PC-9 (cell line): ENCODE results near the gene CCL4L2. TPM values are rescaled to one million over a fixed set of nuclear protein-coding genes. Genes with fewer than 3 reads are reported as not detected.
"Not testable (repeated sequence)": the region's sequence is repeated elsewhere in the genome, so short reads cannot be mapped to it uniquely, and the experiment has no call there.

ENCODE experiments used
- BruUV-seq: library from RNA; stranded (reverse); fragments of 400-500 nt; replicated peaks from 2 replicates; lab custom pipeline; 2021; lab: Mats Ljungman, UMichigan
- CTCF ChIA-PET: fragments of 300-600 bp; sonication (Branson Sonifier 250); formaldehyde crosslinking; loops from one replicate; lab custom pipeline; 2022; ENCODE audit warnings: antibody characterized with exemption; lab: Charles Lee
- POLR2A ChIA-PET: fragments of 300-600 bp; sonication (Branson Sonifier 250); formaldehyde crosslinking; loops from one replicate; lab custom pipeline; 2022; ENCODE audit warnings: antibody characterized with exemption; ENCODE audit not compliant: unreplicated experiment; lab: Charles Lee
- DNase-seq, 2 experiments: peaks; one replicate each; pipeline versions ENCODE4 v3.0.0 to v3.0.0-alpha.2; 2015 to 2022; ENCODE audit warnings: mixed read lengths in 1 of 2
- H2AFZ ChIP-seq: fragments of 200-600 bp; sonication (generic); 2 replicates; pipeline ENCODE4 v1.8.1; 2017; ENCODE audit warnings: antibody characterized with exemption
- H3F3A ChIP-seq: fragments of 200-600 bp; sonication (generic); 2 replicates; pipeline ENCODE4 v1.8.1; 2017; ENCODE audit warnings: antibody characterized with exemption, mild to moderate bottlenecking, low read depth; ENCODE audit not compliant: insufficient read depth
- H3K27ac ChIP-seq: fragments of 200-600 bp; sonication (generic); 2 replicates; pipeline ENCODE4 v1.6.1; 2016; ENCODE audit warnings: mixed run types
- H3K27me3 ChIP-seq: fragments of 200-600 bp; sonication (generic); 2 replicates; pipeline ENCODE4 v1.6.1; 2016; ENCODE audit warnings: low read depth, mixed run types; ENCODE audit not compliant: insufficient read depth
- H3K36me3 ChIP-seq: fragments of 200-600 bp; sonication (generic); 2 replicates; pipeline ENCODE4 v1.6.1; 2016; ENCODE audit warnings: low read depth, mixed run types
- H3K4me1 ChIP-seq: fragments of 200-600 bp; sonication (generic); replicated peaks from 2 replicates; pipeline ENCODE4 v1.6.1; 2016; ENCODE audit warnings: mixed run types; ENCODE audit not compliant: insufficient read depth
- H3K4me2 ChIP-seq: fragments of 200-600 bp; sonication (generic); 2 replicates; pipeline ENCODE4 v1.6.1; 2017; ENCODE audit warnings: mixed run types
- H3K4me3 ChIP-seq: fragments of 200-600 bp; sonication (generic); 2 replicates; pipeline ENCODE4 v1.6.1; 2016; ENCODE audit warnings: mixed run types
- H3K79me2 ChIP-seq: fragments of 200-600 bp; sonication (generic); 2 replicates; pipeline ENCODE4 v1.6.1; 2017; ENCODE audit warnings: low read depth, mixed run types
- H3K9me2 ChIP-seq: fragments of 200-600 bp; sonication (generic); 2 replicates; pipeline ENCODE4 v1.8.1; 2017; ENCODE audit warnings: mild to moderate bottlenecking; ENCODE audit not compliant: insufficient read depth
- H3K9me3 ChIP-seq: fragments of 200-600 bp; sonication (generic); 2 replicates; pipeline ENCODE4 v1.8.1; 2016; ENCODE audit warnings: low read depth; ENCODE audit not compliant: insufficient read depth
- H4K20me1 ChIP-seq: fragments of 200-600 bp; sonication (generic); 2 replicates; pipeline ENCODE4 v1.8.1; 2017; ENCODE audit not compliant: insufficient read depth
- EZH2 ChIP-seq: fragments of 200-600 bp; sonication (generic); IDR thresholded peaks from 2 replicates; pipeline ENCODE4 v1.8.0; 2017; ENCODE audit warnings: antibody characterized with exemption, low read depth
- intact Hi-C: fragments of 100-400 bp; cut with micrococcal nuclease; formaldehyde crosslinking; loops from one replicate; pipeline ENCODE4 v1.10.0; 2022; ENCODE audit not compliant: unreplicated experiment
- total RNA-seq: library from RNA; stranded (reverse); gene quantifications from 2 replicates; pipeline ENCODE4 v1.2.3, GENCODE V29; 2021
- TF ChIP-seq, protein P1 (sequence below): fragments of 200-600 bp; sonication (generic); conservative IDR thresholded peaks from 2 replicates; pipeline ENCODE4 v1.6.1; 2017; ENCODE audit warnings: mixed run types, antibody characterized with exemption, mild to moderate bottlenecking, moderate library complexity

CCL4L2 gene
- total RNA-seq, 1 experiment from 2014 or later = not detected

DNA sequence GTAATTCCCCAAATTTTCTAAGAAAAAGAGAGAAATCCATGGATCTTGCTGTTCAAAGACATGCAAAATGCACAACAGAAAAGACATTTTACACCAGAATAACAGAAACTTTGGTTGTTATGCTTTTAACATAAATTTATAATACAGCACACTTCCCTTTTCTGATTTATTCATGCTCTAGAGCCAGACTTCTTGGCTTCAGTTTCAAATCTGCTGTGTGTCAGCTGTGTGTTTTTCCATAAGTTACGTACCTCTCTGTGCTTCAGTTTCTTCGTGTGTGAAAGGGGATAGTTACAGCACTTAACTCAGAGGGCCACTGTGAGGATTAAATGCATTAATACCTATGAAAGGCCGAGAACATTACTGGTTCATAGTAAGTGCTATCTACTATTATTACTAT lies 7.5 kb upstream of the CCL4L2 start:
- no peaks in the 10 kb centered on the region for H3F3A ChIP-seq
- CTCF ChIA-PET = no interaction called here
- no peak overlapping the region for H3K4me2 ChIP-seq
- POLR2A ChIA-PET = no interaction called here
- no peak for DNase-seq
- H3K36me3 ChIP-seq = no peaks in the 10 kb centered on the region
- no peak overlapping the region for H2AFZ ChIP-seq
- H3K4me3 ChIP-seq = no peak overlapping the region
- intact Hi-C loops = no loop called here
- no peak for TF ChIP-seq EZH2
- TF ChIP-seq, protein P1, sequence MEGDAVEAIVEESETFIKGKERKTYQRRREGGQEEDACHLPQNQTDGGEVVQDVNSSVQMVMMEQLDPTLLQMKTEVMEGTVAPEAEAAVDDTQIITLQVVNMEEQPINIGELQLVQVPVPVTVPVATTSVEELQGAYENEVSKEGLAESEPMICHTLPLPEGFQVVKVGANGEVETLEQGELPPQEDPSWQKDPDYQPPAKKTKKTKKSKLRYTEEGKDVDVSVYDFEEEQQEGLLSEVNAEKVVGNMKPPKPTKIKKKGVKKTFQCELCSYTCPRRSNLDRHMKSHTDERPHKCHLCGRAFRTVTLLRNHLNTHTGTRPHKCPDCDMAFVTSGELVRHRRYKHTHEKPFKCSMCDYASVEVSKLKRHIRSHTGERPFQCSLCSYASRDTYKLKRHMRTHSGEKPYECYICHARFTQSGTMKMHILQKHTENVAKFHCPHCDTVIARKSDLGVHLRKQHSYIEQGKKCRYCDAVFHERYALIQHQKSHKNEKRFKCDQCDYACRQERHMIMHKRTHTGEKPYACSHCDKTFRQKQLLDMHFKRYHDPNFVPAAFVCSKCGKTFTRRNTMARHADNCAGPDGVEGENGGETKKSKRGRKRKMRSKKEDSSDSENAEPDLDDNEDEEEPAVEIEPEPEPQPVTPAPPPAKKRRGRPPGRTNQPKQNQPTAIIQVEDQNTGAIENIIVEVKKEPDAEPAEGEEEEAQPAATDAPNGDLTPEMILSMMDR = no peak
- no peaks in the 10 kb centered on the region for H3K9me2 ChIP-seq
- BruUV-seq = no TSS peak
- H4K20me1 ChIP-seq = no peaks in the 10 kb centered on the region
- H3K79me2 ChIP-seq = no peaks in the 10 kb centered on the region
- H3K4me1 ChIP-seq = no peaks in the 10 kb centered on the region
- peaks cover 72% of the 10 kb centered on the region for H3K27me3 ChIP-seq
- no peak overlapping the region for H3K27ac ChIP-seq
- H3K9me3 ChIP-seq = no peaks in the 10 kb centered on the region

DNA sequence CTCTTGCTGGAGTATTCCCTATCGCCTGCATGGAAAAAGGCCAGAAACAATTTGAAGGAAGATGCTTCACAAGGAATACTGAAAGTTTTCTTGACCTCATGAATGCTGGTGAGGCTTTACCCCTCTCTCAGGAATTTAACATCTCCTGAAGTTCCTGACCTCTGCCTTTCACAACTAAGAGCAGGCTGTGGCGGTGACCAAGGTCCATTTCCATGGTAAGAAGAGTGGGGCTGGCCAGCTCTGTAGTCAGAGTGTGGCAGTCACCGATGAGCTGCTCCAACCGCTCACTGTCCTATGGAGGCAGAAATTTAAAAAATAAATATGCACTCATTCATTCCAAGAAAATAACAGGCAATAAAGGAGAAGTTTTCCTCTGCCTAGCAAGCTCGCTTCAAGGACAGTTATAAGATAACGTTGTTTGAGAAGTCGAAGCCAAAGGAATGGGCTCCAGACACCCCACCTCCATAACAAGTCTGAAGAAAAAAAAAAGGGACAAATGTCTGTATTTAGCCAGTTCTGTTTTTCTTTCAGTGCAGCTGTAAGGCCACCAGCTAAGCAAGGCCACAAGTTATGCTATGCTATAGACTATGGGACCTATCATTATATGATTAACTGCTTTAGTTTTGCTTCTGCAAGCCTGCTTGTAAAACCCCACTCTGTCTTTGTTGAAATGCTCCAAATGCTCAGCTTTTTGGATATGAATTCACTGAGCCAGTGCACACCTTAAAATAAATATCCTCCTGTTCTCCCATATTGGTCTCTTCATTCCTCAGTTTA lies 6.0 kb upstream of the CCL4L2 start:
- intact Hi-C loops = no loop called here
- H3K4me3 ChIP-seq = no peak overlapping the region
- no peaks in the 10 kb centered on the region for H4K20me1 ChIP-seq
- H3K27me3 ChIP-seq = peaks cover 69% of the 10 kb centered on the region
- DNase-seq = no peak
- CTCF ChIA-PET = no interaction called here
- H3K36me3 ChIP-seq = no peaks in the 10 kb centered on the region
- no peak overlapping the region for H3K4me2 ChIP-seq
- H3K9me3 ChIP-seq = no peaks in the 10 kb centered on the region
- no peaks in the 10 kb centered on the region for H3K9me2 ChIP-seq
- H3K79me2 ChIP-seq = no peaks in the 10 kb centered on the region
- POLR2A ChIA-PET = no interaction called here
- no peak overlapping the region for H3K27ac ChIP-seq
- H3F3A ChIP-seq = no peaks in the 10 kb centered on the region
- H3K4me1 ChIP-seq = no peaks in the 10 kb centered on the region
- H2AFZ ChIP-seq = no peak overlapping the region
- no TSS peak for BruUV-seq
- TF ChIP-seq EZH2 = no peak
- TF ChIP-seq, protein P1 = no peak

DNA sequence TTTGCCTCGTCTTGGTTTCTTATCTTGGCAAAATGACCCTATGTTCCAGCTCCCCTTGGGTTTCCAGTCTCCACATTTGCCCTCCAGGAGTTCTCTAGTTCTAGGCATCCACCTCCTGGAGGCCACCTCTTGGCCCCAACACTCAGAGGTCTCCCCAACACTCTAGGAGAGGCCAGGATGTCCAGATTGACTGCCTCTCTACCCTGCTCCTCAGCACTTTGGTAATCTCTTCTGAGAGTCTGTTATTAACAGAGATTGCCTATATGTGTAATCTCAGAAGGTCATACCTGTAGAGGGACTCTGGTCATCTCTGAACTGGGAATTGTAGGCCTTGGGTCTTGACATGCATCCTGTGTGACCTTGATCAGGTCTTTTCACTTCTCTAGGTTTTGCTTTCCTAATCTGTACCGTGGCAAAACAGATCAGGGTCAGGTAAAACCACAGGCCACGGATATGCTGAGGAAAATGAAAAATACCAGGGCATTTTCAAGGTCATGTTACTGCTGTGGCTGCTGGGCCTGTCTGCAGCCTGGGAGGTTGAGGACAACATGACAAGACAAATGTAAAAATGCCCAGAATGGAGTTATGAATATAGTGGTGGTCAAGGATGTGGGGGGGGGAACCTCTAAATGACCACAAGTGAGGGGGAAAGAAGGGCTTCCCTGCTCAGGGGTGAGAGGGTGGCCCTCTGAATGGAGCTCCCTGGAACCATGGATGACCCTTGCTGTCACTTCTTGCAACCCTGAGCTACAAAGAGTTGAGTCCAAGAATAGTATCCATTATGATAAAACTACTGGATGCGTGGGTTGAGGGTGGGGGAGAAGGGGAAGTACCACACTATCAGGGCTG lies 5.0 kb upstream of the CCL4L2 start:
- Histone ChIP-seq H3K9me2 (no peaks in the 10 kb centered on the region), H2AFZ (no peak overlapping the region), H3K4me2 (no peak overlapping the region), H3K79me2 (no peaks in the 10 kb centered on the region), H3K27ac (no peak overlapping the region), H3F3A (no peaks in the 10 kb centered on the region), H3K4me3 (no peak overlapping the region), H3K4me1 (no peaks in the 10 kb centered on the region), H4K20me1 (no peaks in the 10 kb centered on the region), H3K27me3 (peaks cover 66% of the 10 kb centered on the region), H3K9me3 (no peaks in the 10 kb centered on the region), H3K36me3 (no peaks in the 10 kb centered on the region)
- CTCF ChIA-PET = no interaction called here
- TF ChIP-seq EZH2 = no peak
- TF ChIP-seq, protein P1 = no peak
- DNase-seq = no peak
- intact Hi-C loops = no loop called here
- POLR2A ChIA-PET = no interaction called here
- no TSS peak for BruUV-seq

DNA sequence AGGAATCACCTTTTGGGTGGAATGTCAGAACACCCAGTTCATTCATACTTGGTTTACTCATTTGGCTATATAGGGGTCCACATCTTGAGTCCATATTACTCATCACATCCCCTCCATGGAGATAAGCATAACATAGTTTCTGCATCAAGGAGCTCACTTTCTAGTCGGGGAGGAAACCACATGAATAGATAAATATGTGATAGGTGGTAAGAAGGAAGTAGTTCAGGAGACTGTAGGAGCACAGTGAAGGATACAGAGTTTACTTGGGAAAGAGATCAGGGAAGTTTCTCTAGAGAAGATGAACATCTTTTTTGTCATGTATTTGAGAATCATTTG lies 4.4 kb upstream of the CCL4L2 start:
- H3K9me2 ChIP-seq, H3K36me3 ChIP-seq, intact Hi-C loops, CTCF ChIA-PET, H3K4me1 ChIP-seq, DNase-seq, POLR2A ChIA-PET, H3K4me2 ChIP-seq, H3K27ac ChIP-seq, H3K4me3 ChIP-seq, H2AFZ ChIP-seq, H3K9me3 ChIP-seq, H3F3A ChIP-seq, H3K79me2 ChIP-seq, H4K20me1 ChIP-seq, BruUV-seq: not testable (repeated sequence)
- H3K27me3 ChIP-seq = peaks cover 68% of the 10 kb centered on the region

DNA sequence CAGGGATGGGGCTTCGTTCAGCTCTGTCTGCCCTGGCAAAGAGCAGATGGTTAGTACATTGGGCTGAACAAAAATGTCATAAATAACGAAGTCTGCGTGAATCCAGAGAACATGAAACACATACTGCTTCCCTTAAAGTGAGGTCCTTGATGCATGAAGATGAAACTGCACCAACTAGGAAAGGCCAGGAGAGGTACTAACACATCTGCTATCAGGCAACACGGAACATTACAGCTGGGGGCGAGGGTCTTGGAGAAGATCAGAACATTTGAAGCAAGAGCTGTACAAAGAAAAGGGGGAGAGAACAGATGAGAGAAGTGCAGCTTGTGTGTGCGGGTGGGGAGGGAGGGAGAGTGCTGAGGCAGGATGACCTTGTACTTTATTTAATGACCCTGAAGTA lies 3.5 kb upstream of the CCL4L2 start:
- H3K9me3 ChIP-seq, DNase-seq, H3K79me2 ChIP-seq, H3K4me3 ChIP-seq, H3K9me2 ChIP-seq, intact Hi-C loops, H2AFZ ChIP-seq, CTCF ChIA-PET, H3K4me2 ChIP-seq, POLR2A ChIA-PET, H4K20me1 ChIP-seq, H3K4me1 ChIP-seq, H3K27ac ChIP-seq, H3K36me3 ChIP-seq, BruUV-seq, H3F3A ChIP-seq: not testable (repeated sequence)
- H3K27me3 ChIP-seq = peaks cover 68% of the 10 kb centered on the region
